ENCODE measurements around the gene EFCAB12. TPM values are rescaled to one million over a fixed set of nuclear protein-coding genes. Genes with fewer than 3 reads are reported as not detected.

The EFCAB12 gene
- total RNA-seq, 4 donors from 2014 or later, result 0.54 TPM; not detected in 3

- TF ChIP-seq CTCF (IDR thresholded peaks at IDR 0.05) (no peak), POLR2A (IDR thresholded peaks at IDR 0.05) (no peak)
- H3K4me3 ChIP-seq, result no peak overlapping the region
- no peaks in the 10 kb centered on the region for H3K36me3 ChIP-seq
- no peaks in the 10 kb centered on the region for H3K4me1 ChIP-seq
- H3K27ac ChIP-seq, result no peak overlapping the region
- H3K27me3 ChIP-seq, result no peaks in the 10 kb centered on the region
- no peaks in the 10 kb centered on the region for H3K9me3 ChIP-seq
- no peak for DNase-seq
These were observed 75.5 kb downstream of the EFCAB12 start for GRCh38 chr3:129352650-129353588.

- DNase-seq, result no peak
- TF ChIP-seq CTCF (IDR thresholded peaks at IDR 0.05) (peak in 1 of 6 experiments; percentile 8), POLR2A (IDR thresholded peaks at IDR 0.05) (no peak)
- H3K36me3 ChIP-seq, result no peaks in the 10 kb centered on the region
- H3K27me3 ChIP-seq, result no peaks in the 10 kb centered on the region
- no peak overlapping the region for H3K27ac ChIP-seq
- H3K9me3 ChIP-seq, result no peaks in the 10 kb centered on the region
- H3K4me1 ChIP-seq, result no peaks in the 10 kb centered on the region
- no peak overlapping the region for H3K4me3 ChIP-seq
These were observed 76.4 kb downstream of the EFCAB12 start for GRCh38 chr3:129352045-129352444.

Small RNA genes lying within 50 kb of the gene (small RNA-seq; reads per million reads assigned to genes)
- 75.2 to 206 reads per million in 2 donors for gene SNORA7B

Other genes with a start within 250 kb of the EFCAB12 start
- gene CNBP, start 244.7 kb downstream of the EFCAB12 start, total RNA-seq, result 100 to 1,000 TPM; 191 to 261 (median 231) TPM
- gene COPG1, start 179.0 kb downstream of the EFCAB12 start, total RNA-seq, result 100 to 1,000 TPM; 120 to 220 (median 176) TPM
- 10 to 100 TPM; 22.2 to 29.7 (median 24.2) TPM for gene HMCES, start 149.8 kb downstream of the EFCAB12 start, total RNA-seq
- gene MBD4, start 11.3 kb upstream of the EFCAB12 start, total RNA-seq, result 100 to 1,000 TPM in 1 of 4 donors, 10 to 100 TPM in 3; 19.8 to 106 (median 38.3) TPM
- gene IFT122, start 11.6 kb upstream of the EFCAB12 start, total RNA-seq, result 10 to 100 TPM; 10.9 to 85.0 (median 26.4) TPM
- not detected for gene RHO, start 100.0 kb upstream of the EFCAB12 start, total RNA-seq
- gene H1-8, start 114.5 kb upstream of the EFCAB12 start, total RNA-seq, result not detected
- gene PLXND1, start 178.0 kb upstream of the EFCAB12 start, total RNA-seq, result 100 to 1,000 TPM in 1 of 4 donors, 10 to 100 TPM in 3; 13.1 to 305 (median 48.2) TPM

Measured in Peyer's patch (tissue), 4 donors.